NCI-H748 (cell line): ENCODE results near the gene ENOPH1.
"Not testable (repeated sequence)": the region's sequence is repeated elsewhere in the genome, so short reads cannot be mapped to it uniquely, and the experiment has no call there.

Experiments
- DNase-seq: peaks from one replicate; lab custom pipeline; 2025; ENCODE audit not compliant: unreplicated experiment; lab: John Stamatoyannopoulos, UW

ENOPH1 gene

DNA sequence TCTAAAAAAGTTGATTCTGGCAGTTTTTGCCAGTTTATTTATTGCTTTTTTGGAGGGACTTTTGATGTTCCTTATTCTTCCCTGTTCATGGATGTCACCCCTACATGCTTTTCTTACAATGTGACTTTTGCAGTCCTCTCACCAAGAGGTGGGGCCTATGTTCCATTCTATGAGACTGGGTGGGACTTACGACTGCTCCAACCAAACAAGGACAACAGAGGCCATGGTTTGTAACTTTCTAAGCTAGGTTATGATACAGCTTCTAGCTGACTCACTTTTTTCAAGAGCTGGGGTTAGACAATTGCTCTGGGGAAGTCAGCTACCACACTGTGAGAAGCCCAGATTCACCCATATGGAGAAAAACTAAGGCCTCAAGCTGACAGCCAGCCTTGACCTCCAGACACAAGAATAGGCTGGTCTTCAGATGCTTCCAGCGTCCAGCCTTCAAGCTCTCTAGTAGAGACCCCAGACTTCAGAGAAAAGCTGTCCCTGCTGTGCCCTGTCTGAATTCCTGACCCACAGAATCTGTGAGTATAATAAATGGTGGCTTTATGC is 39.5 kb downstream of the ENOPH1 start:
- DNase-seq, result peak; percentile 19

DNA sequence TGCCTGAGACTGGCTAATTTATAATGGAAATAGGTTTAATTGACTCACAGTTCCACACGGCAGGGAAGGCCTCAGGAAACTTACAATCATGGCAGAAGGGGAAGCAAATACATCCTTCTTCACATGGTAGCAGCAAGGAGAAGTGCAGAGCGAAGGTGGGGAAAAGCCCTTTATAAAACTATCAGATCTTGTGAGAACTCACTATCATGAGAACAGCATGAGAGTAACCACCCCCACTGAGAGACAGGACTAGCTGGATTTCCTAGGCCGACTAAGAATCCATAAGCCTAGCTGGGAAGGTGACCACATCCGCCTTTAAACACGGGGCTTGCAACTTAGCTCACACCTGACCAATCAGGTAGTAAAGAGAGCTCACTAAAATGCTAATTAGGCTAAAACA is 42.7 kb downstream of the ENOPH1 start:
- not testable (repeated sequence) for DNase-seq

DNA sequence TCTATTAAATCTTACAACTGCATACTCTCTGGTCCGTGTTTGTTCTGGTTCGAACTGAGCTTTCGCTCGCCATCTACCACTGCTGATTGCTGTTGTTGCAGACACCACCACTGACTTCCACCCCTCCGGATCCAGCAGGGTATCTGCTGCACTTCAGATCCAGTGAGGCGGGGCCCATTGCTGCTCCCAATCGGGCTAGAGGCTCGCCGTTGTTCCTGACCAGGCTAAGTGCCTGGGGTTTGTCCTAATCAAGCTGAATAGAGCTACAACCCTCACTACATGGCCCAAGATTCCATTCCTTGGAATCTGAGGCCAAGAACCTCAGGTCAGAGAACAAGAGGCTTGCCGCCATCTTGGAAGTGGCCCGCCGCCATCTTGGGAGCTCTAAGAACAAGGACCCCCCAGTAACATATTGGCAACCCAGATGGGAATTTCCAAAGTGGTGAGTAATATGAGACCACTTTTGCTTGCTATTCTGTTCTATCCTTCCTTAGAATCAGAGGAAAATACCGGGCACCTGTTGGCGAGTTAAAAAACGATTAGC is 43.3 kb downstream of the ENOPH1 start:
- DNase-seq, result no peak

DNA sequence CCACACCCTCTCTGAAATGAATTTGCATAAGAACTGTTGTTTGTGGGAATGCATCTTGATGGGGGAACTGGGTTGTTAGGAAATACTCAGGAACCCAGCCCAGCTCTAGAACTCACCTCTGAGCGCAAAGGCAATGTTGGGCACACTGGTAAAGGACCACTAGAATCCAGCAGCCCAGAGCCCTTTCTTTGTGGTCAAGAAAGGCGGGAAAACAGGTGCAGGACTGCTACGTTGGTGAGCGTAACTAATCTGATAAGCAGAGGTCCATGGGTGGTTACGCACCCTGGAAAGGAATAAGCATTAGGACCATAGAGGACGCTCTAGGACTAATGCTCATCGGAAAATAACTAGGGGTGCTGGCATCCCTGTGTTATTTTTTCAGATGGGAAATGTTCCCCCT is 45.5 kb downstream of the ENOPH1 start:
- DNase-seq, result not testable (repeated sequence)

DNA sequence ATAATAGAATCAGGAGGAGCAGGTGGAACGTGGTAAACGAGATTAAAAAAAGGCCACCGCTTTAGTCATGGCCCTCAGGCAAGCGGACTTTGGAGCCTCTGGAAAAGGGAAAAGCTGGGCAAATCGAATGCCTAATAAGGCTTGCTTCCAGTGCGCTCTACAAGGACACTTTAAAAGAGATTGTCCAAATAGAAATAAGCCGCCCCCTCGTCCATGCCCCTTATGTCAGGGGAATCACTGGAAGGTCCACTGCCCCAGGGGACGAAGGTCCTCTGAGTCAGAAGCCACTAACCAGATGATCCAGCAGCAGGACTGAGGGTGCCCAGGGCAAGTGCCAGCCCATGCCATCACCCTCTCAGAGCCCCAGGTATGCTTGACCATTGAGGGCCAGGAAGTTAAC is 47.1 kb downstream of the ENOPH1 start:
- DNase-seq, result not testable (repeated sequence)

DNA sequence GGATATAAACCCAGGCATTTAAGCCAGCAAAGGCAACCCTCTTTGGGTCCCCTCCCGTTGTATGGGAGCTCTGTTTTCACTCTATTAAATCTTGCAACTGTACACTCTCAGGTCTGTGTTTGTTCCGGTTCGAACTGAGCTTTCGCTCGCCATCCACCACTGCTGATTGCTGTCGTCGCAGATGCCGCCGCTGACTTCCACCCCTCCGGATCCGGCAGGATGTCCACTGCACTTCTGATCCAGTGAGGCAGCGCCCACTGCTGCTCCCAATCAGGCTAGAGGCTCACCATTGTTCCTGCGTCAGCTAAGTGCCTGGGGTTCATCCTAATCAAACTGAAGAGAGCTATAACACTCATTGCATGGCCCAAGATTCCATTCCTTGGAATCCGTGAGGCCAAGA is 49.2 kb downstream of the ENOPH1 start:
- DNase-seq, result no peak

DNA sequence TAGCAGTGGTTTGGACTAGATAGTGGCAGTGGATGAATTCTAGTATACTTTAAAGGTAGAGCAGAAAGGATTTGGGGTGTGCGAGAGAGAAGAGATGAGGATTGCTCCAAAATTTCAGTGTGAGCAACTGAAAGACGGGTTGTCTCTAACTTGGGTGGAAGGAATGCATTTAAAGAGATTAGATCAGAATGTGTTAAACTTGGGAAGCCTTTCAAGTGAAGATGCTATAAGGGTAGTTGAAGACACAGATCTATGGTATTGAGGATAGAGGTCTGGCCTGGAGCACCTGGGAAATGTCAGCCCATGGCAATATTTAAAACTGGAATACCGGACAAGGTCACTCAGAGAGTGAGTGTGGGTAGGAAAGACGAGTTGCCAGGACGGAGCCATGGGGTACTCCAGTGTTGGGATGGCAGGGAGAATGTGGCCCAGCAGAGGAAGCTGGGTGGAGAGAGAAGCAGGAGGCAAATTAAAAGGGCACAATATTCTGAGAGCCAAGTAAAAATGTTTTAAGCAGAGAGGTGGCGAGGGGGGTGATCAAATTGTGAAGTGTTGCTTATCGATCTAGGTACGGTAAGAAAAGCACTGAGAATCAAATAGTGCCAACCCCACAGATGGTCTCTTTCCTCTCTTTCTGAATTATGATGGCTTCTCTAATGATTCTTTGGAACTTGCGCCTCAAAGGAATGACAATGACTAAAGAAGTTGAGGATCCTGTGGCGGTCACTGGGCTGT is 50.5 kb downstream of the ENOPH1 start:
- DNase-seq, result no peak

DNA sequence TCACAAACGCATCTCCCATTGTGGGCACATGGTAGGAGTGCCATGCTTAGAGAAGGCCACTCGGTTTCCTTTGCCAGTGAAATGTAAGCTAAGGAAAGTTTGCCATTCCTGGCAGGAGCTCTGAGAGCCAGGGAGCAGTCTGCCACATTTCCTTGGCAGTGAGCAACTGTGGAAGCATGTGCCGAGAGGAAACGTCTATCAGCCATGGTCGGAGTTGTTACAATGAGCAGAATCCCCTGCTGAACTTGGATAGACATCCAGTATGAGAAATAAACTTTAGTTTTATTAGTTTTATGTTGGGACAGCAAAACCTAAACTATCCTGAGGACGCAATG is 51.1 kb downstream of the ENOPH1 start:
- no peak for DNase-seq

DNA sequence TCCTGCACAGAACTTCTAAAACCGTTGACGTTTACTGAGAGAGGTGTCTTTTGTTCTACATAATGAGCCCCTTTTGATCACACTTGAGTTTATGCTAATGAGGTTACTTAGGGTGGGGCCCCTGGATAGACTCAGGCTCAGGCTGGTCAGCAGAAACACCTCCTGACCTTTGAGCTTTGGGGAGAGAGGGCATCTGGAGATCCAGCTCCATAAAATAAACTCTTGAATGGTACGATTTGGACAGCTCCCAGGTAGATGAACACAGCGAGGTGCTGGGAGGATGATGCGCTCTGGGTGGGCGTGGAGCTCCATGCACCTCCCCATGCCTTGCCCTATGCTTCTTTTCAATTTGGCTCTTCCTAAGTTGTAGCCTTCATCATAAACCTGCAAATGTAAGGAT is 52.0 kb downstream of the ENOPH1 start:
- DNase-seq, result no peak

DNA sequence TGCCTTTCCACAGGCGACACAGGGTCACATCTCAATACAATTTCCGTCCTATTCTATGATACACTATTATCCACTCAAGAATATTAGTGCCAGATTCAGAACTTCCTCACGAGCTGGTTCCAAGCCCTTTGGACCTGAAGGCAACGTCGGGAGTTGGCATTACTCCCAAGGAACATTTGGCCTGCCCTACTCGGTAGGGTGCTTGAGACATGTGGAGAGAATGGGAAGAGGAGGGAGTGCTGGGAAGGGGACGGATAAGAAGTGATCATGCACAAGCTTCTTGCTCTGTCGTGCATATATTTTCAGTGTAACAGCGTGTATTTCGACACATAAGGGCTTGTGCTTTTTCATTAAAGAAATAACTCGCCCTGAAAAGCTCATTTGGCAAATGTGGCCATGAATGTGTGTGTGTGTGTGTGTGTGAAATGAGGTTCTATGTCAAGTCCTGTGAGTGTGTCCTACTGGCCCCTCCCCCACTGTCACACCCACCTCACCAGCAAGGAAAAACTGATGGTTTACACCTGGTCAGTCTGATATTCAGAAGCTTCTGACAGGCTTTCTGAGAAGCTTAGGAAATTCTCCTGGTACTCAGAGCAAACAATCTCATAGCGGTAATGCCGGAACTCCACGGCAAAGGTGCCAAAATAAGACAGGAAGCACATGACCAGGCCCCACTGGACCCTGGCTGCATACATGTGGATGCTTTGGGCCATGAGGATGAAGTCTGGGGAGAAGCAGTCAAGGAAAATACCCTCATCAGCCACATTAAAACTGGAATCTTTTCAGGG is 54.8 kb downstream of the ENOPH1 start:
- DNase-seq, result no peak

DNA sequence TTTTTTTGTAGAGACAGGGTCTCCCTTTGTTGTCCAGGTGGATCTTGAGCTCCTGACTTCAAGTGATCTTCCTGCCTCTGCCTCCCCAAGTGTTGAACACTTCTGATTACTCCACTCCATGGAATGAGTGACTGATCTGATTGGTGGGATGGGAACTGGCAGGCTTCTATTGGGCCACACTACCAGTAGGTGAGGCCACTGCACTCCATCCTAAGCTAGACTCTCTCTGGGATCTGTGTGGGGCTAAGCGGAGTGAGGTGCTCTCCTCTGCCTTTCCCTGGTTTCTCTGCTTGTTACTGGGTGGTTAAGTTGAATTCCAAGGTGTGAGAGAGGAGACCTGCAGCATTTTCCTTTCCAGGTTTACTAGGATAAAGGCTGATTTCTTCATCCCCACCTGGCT is 58.7 kb downstream of the ENOPH1 start:
- DNase-seq, result no peak

DNA sequence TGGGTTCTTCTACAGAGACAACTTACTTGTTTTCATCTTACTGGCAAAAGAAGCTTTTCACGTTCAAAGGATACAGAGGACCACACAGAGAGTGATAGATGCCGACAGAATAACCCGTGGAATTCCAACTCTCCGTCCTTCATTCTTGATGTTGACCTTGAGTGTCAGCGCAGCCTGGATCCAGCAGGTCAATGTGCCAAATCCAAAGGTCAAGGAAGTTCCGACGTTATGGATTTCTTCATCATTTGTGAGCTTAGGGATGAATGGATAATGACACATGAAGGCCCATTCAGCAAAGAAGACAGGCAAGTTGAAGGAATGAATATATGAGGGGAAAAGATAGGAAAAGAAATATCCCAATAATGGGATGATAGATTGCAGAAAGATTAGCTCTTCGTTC is 59.6 kb downstream of the ENOPH1 start:
- DNase-seq, result no peak

DNA sequence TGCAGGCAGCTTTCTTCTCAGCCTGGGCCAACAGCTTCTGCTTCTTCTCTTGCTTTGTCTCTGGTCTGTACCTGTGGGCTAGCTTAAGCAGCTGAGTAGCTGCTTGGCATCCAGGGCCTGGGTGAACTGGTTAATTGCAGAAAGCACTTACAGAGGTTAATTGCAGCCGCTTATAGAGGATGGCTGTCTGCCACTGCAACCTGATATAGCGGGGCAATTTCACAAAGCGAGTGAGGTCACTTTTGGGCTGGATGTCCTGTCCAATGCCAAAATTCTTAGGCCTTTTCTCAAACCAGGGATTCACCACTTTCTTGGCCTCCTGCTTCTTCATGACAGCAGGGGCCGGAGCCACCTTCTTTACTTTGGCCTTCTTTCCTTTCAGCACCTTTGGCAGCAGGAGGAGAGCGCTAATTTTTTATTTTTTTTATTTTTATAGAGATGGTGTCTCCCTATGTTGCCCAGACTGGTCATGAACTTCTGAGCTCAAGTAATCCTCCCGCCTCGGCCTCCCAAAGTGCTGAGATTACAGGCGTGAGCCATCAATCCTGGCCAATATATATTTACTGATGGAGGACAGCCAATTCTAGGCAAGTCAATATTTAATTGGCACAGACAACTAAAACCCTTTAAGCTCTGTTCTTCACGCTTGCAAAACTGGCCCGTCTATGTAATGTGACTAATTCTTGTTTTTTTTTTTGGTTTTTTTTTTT is 61.0 kb downstream of the ENOPH1 start:
- DNase-seq, result peak; percentile 89

DNA sequence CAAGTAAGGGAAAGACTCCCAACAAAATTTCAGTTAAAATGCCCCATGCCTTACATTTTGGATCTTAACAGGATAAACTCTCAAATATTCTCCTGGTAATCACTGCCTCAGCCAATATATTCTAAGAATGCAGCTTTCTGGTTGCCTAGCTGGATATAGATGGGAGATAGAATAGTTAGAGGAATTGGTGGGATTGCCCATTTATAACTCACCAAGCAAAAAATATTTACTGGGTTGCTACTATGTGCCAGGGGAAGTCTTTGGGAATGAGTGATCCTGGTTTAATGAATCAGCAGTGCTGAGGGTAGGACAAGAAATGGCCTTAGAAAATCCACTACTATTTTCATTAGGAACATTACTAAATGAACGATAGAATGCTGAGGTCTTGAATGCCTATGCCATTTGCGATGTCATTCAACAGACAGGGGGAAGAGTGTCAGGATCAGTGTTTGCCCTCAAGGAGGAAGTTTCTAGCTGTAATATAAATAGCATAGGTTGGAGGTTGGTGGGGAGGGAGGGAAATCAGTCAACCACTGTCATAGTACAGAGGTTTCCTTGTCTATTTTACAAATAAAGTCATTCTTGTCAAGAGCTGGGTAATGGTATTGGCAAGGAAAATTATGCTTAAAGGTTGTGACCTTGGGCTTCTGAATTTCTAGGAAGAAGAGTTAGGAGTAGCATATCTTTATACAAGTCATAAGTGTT is 63.5 kb downstream of the ENOPH1 start:
- DNase-seq, result no peak

DNA sequence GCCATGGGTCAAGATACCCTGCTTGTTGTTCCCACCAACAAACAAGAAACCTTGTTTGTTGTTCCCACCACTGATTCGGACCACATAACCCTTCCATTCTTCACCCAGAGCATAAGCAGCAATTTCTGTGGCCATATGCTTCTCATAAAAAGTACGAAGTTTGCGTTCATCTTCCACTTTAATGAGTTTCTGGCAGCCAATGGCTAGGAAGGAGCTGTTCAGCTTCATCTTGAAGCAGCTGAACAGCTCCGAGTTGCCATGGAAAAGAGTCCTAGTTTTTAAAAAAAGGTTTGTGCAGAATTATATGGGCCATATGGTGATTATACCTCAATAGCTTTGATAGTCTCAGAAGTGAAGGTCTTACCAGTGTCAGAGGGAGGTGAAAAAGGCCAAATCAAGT is 65.3 kb downstream of the ENOPH1 start:
- no peak for DNase-seq

DNA sequence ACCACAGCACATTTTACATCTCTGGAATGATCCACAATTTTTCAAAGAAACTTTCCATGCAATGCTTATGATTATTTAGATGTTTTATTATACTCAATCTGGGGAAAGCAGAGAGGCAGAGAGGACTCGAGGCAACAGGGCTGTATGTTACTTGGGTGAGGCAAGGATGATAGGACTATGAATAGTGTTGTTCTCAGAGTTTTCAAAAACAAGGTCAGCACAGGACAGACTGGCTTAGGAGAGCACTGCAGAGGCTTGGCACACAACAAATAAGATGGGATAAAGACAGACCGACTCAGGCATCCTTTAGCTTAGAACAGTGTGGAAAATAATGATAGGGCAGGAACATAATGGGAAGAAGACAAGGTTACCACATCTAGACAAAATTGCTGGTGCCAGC is 66.0 kb downstream of the ENOPH1 start:
- DNase-seq, result no peak

DNA sequence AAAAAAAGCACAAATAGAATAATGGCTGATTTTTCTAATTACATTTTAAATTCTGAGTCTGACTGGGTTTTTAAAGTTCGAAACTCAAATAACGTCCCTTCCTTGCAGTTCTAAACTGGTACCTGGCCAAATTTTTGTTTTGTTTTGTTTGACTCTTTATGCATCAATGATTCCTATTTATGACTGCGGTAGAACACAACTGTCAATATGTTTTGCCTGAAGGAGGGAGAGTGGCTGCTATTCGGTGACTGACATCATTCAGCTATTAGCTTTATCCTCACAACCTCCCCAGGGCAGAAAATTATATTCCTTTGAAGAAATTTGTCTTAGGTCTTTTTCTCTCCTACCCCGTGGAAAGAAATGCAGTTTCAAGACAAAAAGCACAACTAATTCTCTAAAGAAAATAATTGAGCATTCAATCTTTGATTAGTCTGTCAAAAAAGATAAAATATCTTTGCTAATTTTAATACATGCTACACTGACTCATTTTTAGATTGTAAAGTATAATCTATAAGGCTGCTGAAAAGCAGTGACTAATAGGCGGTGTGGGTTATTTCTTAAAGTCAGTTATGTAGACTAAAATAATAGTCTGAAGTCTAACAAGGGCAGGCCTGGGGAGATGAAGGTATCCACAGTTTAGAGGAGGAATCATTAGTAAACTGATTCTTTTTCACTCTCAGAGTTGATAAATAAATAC is 69.5 kb downstream of the ENOPH1 start:
- DNase-seq, result peak; percentile 64

DNA sequence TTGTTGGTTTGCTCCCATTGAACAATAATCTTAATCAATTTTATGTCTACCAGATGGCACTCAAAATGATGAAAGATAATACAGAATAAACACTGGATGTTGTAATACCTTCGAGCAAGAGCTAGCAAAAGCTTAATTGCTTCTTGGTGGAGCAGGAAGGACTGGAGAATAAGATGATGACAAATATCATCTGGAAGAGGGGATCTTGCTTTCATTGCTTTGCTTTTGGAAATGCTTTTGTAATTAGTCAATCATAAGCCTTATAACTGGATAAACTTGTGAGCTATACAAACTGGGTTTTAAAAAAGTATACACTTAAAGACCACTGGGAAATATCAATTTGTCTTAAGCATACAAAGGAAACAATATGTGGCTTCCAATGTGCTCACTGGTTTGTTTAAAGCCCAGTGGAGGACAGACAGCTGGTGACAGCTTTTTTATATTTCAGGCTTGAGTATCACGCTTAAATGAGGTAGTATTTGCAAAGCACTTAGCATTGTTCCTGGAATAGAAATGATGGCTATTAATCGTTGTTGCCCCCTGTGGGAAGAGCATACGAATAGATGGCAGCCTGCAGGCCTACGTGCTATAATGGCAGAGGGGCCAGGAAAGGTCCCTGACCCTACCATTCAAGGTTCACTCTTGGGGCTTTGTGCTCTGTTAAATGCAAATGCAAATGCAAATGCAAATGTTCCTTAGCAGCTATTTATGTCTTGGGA is 70.2 kb downstream of the ENOPH1 start:
- peak; percentile 97 for DNase-seq

DNA sequence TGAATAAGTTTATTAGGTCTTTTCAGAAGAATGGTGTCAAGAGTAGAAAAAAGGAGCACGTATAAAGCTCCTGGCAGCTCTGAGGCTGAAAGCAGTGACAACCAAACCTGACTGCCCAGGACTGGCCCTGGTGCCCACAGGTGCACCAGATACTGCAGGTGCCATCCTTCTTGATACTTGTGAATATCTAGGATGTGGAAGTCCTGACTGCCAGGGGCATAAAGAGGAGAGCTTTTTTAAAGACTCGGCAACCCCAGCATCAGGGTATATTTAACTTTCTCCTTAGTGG is 70.7 kb downstream of the ENOPH1 start:
- DNase-seq, result peak; percentile 87

DNA sequence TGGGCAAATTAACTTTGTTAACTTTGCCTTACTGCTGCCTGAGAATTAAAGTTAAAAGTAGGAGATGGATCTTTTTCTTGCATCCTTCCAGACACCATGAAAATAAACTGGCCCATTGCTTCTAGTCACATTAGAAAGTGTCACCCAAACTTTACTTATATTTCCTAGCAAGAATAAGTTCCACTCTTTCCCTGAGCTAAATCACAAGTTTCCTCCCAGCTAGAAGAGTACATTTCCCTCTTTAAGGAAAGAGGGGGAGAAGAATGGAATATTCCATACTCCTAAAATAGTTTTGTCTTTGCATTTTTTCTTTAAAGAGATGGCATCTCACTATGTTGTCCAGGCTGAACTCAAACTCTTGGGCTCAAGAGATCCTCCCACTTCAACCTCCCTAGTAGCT is 77.6 kb downstream of the ENOPH1 start:
- DNase-seq, result no peak
